ENCODE data around the gene PDGFA. TPM values are rescaled to one million over a fixed set of nuclear protein-coding genes. Genes with fewer than 3 reads are reported as not detected.

PDGFA gene
- total RNA-seq, 4 donors from 2014 or later: 16.2 to 41.6 (median 22.0) TPM

GRCh38 chr7:463362-463781, 56.3 kb downstream of the PDGFA start:
- Histone ChIP-seq H3K4me1 (peaks cover 16% of the 10 kb centered on the region), H3K27ac (no peak overlapping the region), H3K4me3 (peak overlapping the region; percentile 23), H3K27me3 (peaks cover 9% of the 10 kb centered on the region), H3K36me3 (no peaks in the 10 kb centered on the region), H3K9me3 (no peaks in the 10 kb centered on the region)
- no peak for DNase-seq (ENCODE audit: low spot score in 2 of 2)
- 84% methylated on average over 27 of the region's 36 CpGs for WGBS
- TF ChIP-seq, protein P1, sequence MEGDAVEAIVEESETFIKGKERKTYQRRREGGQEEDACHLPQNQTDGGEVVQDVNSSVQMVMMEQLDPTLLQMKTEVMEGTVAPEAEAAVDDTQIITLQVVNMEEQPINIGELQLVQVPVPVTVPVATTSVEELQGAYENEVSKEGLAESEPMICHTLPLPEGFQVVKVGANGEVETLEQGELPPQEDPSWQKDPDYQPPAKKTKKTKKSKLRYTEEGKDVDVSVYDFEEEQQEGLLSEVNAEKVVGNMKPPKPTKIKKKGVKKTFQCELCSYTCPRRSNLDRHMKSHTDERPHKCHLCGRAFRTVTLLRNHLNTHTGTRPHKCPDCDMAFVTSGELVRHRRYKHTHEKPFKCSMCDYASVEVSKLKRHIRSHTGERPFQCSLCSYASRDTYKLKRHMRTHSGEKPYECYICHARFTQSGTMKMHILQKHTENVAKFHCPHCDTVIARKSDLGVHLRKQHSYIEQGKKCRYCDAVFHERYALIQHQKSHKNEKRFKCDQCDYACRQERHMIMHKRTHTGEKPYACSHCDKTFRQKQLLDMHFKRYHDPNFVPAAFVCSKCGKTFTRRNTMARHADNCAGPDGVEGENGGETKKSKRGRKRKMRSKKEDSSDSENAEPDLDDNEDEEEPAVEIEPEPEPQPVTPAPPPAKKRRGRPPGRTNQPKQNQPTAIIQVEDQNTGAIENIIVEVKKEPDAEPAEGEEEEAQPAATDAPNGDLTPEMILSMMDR (IDR thresholded peaks at IDR 0.05): no peak
- no peak for TF ChIP-seq POLR2A (IDR thresholded peaks at IDR 0.05)
- no peak for TF ChIP-seq EP300 (IDR thresholded peaks at IDR 0.05)
- TF ChIP-seq POLR2AphosphoS5 (IDR thresholded peaks at IDR 0.05): no peak

DNA sequence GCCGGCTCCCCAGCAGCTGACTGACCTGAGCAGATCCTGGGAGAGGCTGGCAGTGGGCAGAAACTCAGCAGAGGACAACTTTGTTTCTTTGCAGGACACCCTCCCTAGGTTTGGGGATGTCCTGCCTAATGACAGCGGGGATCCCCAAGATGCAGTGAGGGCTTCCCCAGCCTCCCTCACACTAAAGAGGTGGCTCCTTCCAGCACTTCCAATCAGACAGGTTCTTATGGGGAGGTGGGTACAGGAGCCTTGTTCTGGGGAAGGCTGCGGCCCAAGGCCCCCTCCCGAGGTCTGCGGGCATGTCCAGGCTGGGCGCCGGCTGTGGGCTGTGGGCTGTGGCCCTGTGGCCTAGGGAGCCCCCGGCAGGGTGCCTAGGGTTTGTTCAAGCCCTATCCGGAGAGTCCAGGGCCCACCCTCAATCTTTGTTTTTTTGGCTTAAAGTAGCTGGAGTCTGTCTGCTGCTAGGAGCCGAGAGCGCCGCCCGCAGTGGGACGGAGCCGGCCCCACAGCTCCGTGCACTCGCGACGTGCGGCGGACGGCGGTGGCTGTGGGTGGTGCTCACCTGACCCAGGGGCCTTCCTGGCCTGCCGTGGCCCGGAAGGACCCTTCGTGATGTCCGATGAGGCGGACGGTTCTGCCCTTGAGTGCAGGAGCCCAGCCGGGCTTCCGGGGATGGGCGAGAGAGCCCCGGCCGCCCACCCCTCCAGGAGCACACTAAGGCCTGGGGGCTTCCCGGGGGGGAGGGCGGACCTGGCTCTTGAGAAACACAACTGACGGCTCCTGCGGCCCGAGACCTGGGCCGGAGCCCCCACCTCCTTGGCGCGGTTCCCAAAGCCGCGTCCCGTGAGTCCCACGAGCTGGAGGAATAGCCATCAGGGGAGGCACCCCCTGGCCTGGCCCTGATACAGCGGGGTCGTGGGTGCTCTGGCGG, 57.2 kb downstream of the PDGFA start:
- DNase-seq (ENCODE audit: low spot score in 2 of 2): peak; percentile 52 to 74
- no peaks in the 10 kb centered on the region for H3K9me3 ChIP-seq
- WGBS: no CpG with 5 or more reads among the region's 49 CpGs

GRCh38 chr7:461453-462172, 58.0 kb downstream of the PDGFA start:
- no peak for TF ChIP-seq POLR2AphosphoS5 (IDR thresholded peaks at IDR 0.05)
- TF ChIP-seq EP300 (IDR thresholded peaks at IDR 0.05): no peak
- no peak for TF ChIP-seq POLR2A (IDR thresholded peaks at IDR 0.05)
- TF ChIP-seq, protein P1 (IDR thresholded peaks at IDR 0.05): no peak
- no peaks in the 10 kb centered on the region for H3K9me3 ChIP-seq
- peak in 1 of 2 donors; percentile 56 for DNase-seq (ENCODE audit: low spot score in 2 of 2)
- no peaks in the 10 kb centered on the region for H3K36me3 ChIP-seq
- no peak overlapping the region for H3K4me3 ChIP-seq
- peaks cover 16% of the 10 kb centered on the region for H3K4me1 ChIP-seq
- 66% methylated on average over 19 of the region's 29 CpGs for WGBS
- H3K27ac ChIP-seq: no peak overlapping the region
- peaks cover 9% of the 10 kb centered on the region for H3K27me3 ChIP-seq

More for the DNA sequence above, 57.2 kb downstream of the PDGFA start:
- TF ChIP-seq POLR2A (IDR thresholded peaks at IDR 0.05) (no peak), EP300 (IDR thresholded peaks at IDR 0.05) (no peak), POLR2AphosphoS5 (IDR thresholded peaks at IDR 0.05) (no peak)
- TF ChIP-seq, protein P1 (IDR thresholded peaks at IDR 0.05): no peak
- Histone ChIP-seq H3K27me3 (peaks cover 9% of the 10 kb centered on the region), H3K4me3 (no peak overlapping the region), H3K36me3 (no peaks in the 10 kb centered on the region), H3K4me1 (peaks cover 16% of the 10 kb centered on the region), H3K27ac (no peak overlapping the region)

- Histone ChIP-seq H3K36me3 (no peaks in the 10 kb centered on the region), H3K27me3 (peaks cover 9% of the 10 kb centered on the region), H3K27ac (no peak overlapping the region), H3K4me3 (no peak overlapping the region), H3K4me1 (peaks cover 16% of the 10 kb centered on the region), H3K9me3 (no peaks in the 10 kb centered on the region)
- WGBS: 65% methylated on average over 2 of the region's 2 CpGs
- no peak for DNase-seq (ENCODE audit: low spot score in 2 of 2)
- TF ChIP-seq POLR2AphosphoS5 (IDR thresholded peaks at IDR 0.05): no peak
- TF ChIP-seq EP300 (IDR thresholded peaks at IDR 0.05): no peak
- no peak for TF ChIP-seq POLR2A (IDR thresholded peaks at IDR 0.05)
- TF ChIP-seq, protein P1 (IDR thresholded peaks at IDR 0.05): no peak
Observed at GRCh38 chr7:461117-461452, 58.6 kb downstream of the PDGFA start.
